Measurements from ENCODE around the gene STIP1.

STIP1 gene

DNA sequence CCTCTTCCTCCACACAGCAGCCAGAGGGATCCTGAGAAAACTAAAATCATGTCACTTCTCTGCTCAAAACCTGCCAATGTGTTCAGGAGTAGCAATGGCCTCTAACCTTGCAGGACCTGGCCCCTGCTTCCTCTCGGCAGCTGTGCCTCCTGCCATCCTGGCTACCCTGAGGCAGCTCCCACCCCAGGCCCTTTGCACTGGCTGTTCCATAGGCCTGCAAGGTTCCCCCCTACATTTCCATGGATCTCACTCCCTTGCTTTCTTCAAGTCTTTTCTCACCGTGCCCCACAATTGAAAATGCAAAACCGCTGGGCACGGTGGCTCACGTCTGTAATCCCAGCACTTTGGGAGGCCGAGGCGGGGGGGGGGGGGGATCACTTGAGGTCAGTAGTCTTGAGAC, 2.1 kb upstream of the STIP1 start:
- TF ChIP-seq, protein P1, sequence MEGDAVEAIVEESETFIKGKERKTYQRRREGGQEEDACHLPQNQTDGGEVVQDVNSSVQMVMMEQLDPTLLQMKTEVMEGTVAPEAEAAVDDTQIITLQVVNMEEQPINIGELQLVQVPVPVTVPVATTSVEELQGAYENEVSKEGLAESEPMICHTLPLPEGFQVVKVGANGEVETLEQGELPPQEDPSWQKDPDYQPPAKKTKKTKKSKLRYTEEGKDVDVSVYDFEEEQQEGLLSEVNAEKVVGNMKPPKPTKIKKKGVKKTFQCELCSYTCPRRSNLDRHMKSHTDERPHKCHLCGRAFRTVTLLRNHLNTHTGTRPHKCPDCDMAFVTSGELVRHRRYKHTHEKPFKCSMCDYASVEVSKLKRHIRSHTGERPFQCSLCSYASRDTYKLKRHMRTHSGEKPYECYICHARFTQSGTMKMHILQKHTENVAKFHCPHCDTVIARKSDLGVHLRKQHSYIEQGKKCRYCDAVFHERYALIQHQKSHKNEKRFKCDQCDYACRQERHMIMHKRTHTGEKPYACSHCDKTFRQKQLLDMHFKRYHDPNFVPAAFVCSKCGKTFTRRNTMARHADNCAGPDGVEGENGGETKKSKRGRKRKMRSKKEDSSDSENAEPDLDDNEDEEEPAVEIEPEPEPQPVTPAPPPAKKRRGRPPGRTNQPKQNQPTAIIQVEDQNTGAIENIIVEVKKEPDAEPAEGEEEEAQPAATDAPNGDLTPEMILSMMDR (IDR thresholded peaks at IDR 0.05; ENCODE audit: low read depth, low read length, missing control alignments): no peak
- DNase-seq (ENCODE audit: low read depth): no peak
- no peak overlapping the region; the same call in 1 of the 2 replicates for H3K4me3 ChIP-seq (ENCODE audit: low read depth, low read length)

DNA sequence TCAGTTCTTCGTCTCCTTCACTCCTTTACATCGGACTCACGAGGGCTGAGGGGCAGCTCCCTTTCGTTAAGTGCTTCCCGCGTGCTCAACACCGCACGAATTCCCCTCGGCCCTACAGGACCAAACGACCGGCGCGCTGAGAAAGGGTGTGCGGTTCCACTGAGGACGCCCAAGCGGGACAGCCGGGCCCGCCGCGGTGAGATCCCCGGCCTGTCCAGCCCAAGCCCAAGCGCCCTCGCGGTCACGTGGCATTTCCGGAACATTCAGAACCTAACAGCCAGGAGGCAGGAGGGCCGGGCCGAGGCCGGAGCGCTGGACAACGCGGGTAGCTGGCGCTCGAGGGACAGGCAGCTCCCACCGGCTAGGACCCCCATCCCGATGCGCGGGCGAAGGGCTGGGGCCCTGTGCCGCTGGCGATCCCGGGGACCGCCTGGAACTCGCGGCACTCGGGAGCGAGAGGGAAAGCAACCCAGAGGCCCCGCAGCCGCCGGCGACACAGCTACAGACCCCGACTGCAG, 737 bp upstream of the STIP1 start:
- no peak for DNase-seq (ENCODE audit: low read depth)
- TF ChIP-seq, protein P1 (IDR thresholded peaks at IDR 0.05; ENCODE audit: low read depth, low read length, missing control alignments): no peak
- H3K4me3 ChIP-seq (ENCODE audit: low read depth, low read length): peak overlapping the region; percentile 64

DNA sequence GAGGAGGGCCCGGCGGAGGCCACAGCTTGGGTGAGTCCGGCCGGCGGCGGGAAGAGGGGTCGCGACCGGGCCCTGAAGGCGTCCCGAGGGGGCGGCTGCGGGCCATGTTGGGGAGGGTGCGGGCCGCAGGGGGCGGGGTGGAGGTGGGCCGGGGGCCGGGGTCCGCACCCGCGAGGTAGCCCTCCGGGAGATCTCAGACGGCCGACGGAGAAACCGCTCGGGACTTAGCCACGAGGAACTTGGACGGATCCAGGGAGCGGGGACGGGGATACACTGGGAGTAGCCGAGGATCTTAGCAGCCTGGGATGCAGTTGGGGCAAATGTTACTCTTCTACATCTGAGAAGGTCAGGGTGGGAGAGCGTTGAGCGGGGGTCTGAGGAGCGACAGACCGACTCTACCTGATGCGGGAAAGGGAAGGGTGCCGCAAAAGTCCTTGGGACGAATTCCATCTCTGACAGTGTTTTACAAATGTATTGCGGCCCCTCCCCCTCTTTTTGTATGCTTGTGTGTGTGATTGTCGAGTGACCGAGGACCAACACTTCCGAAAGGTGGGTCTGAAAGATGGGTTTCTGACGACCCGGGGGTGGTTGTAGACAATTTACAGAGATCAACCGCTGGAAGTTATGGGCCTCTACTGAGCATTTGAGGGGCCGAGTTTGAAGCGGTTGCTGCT, 658 bp downstream of the STIP1 start:
- TF ChIP-seq, protein P1 (IDR thresholded peaks at IDR 0.05; ENCODE audit: low read depth, low read length, missing control alignments): no peak
- H3K4me3 ChIP-seq (ENCODE audit: low read depth, low read length): no peak overlapping the region
- no peak for DNase-seq (ENCODE audit: low read depth)

DNA sequence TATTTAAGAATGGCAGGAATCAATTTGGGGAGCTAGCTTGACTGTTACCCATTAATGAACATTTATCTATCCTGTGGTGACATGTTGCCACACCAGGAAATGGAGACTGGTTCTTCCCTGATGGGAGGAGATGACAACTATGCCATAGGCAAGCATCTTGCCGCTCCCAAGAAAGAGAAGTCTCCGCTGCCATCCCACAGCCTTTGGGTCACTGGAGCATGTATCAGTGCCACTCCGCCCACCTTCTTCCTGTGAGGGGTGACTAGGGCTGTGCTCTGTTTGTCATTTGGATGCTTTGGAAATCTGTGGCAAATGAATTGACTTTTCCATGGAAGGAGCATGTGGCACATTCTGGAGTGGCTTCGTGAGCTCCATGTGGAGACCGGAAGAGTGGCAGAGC, 6.5 kb downstream of the STIP1 start:
- TF ChIP-seq, protein P1 (IDR thresholded peaks at IDR 0.05; ENCODE audit: low read depth, low read length, missing control alignments): no peak
- DNase-seq (ENCODE audit: low read depth): no peak
- no peak overlapping the region for H3K4me3 ChIP-seq (ENCODE audit: low read depth, low read length)

DNA sequence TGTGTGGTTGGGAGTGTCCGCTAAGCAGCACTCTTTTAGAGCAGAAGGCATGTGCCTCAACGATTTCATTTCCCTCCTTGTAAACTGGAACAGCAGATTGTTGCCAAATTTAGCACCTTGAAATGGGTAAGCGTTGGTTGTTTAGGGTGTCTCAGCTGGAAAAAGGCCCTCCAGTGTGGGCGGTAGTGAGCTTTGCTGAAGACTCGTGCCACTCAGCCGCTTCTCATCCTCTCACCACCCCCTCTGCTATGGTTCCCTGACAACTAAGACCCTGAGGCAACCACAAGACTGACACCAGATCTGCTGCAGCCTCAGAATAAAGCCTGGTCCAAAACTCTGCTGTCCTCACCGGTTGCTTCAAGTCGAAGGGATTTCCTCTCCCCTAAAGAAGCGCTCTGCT, 10.7 kb downstream of the STIP1 start:
- TF ChIP-seq, protein P1 (IDR thresholded peaks at IDR 0.05; ENCODE audit: low read depth, low read length, missing control alignments): no peak
- DNase-seq (ENCODE audit: low read depth): no peak

DNA sequence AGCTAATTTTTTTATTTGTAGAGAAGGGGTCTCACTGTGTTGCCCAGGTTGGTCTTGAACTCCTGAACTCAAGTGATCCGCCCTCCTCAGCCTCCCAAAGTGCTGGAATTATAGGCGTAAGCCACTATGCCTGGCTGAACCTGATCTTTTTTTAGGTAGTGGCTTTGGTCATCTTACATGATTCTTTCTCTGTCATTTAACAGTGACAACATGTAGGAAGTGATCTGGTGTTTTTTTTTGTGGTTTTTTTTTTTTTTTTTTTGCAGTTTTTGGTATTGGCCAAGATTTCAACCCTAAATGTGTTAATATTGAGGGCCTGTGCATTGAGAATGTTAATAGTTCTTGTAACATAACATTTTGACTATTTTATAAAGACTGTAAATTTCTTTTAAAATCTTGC, 12.5 kb downstream of the STIP1 start:
- TF ChIP-seq, protein P1 (IDR thresholded peaks at IDR 0.05; ENCODE audit: low read depth, low read length, missing control alignments): no peak
- no peak for DNase-seq (ENCODE audit: low read depth)
- no peak overlapping the region for H3K4me3 ChIP-seq (ENCODE audit: low read depth, low read length)

More for the DNA sequence above, 10.7 kb downstream of the STIP1 start:
- no peak overlapping the region for H3K4me3 ChIP-seq (ENCODE audit: low read depth, low read length)

DNA sequence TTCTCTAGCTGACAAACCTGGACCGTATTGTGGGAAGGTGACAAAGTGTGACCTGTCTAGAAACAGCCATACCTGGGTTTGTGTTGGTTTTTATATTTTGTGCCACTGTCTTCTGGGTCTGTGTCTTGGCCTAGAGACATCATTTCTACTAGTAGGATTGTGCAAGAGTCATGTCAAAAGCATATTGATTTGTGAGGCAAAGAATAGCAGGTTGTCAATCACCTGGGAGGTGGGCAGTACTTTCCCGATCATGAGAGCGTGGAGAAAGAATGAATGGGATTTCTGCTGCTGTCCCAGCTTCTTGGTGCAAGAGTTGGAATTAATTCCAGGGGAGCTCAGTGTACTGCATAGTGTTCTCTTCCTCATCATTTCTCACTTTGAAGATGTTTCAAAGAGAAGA, 15.6 kb downstream of the STIP1 start:
- TF ChIP-seq, protein P1 (IDR thresholded peaks at IDR 0.05; ENCODE audit: low read depth, low read length, missing control alignments): no peak
- DNase-seq (ENCODE audit: low read depth): no peak
- no peak overlapping the region for H3K4me3 ChIP-seq (ENCODE audit: low read depth, low read length)
